Esophagus muscularis mucosa (tissue), 3 donors: ENCODE results near the gene RNFT2.

Experiments
- CTCF ChIP-seq, 3 experiments: fragments of 200-600 bp in 2 of 3; fragments of 450-650 bp in 1 of 3; sonication (generic) in 2 of 3; IDR thresholded peaks; one replicate each; pipeline ENCODE4 v1.5.1; 2017 to 2019; ENCODE audit warnings: antibody characterized with exemption in 3 of 3, mild to moderate bottlenecking in 2 of 3, moderate library complexity in 1 of 3
- POLR2A ChIP-seq: fragments of 450-650 bp; IDR thresholded peaks from one replicate; pipeline ENCODE4 v1.6.1; 2017; ENCODE audit warnings: antibody characterized with exemption, moderate library complexity, mild to moderate bottlenecking, low read depth
- POLR2AphosphoS5 ChIP-seq, 2 donors: sonication (generic); formaldehyde crosslinking; IDR thresholded peaks; one replicate each; pipeline ENCODE4 v1.6.1; 2017; ENCODE audit warnings: antibody characterized with exemption in 2 of 2

DNA sequence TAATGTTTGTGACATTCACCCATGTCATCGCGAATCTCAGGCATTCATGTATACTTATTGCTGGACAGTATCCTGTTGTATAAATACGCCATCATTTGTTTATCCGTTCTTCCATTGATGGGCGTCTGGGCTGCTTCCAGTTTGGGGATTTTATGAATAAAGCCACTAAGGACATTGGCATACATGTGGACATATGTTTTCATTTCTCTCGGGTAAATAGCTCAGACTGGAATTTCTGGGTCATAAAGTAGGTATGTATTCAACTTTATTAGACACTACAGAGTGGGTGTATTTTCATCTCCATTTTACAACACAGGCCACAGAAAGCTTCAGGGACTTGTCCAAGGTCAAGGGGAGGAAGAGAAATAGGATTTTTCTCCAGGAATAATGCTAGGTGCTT lies 94.2 kb downstream of the RNFT2 start:
- TF ChIP-seq CTCF (IDR thresholded peaks at IDR 0.05) (no peak), POLR2AphosphoS5 (IDR thresholded peaks at IDR 0.05) (no peak), POLR2A (no peak)
